Heart left ventricle (tissue), 16 donors: ENCODE data around the gene CLGN. TPM values are rescaled to one million over a fixed set of nuclear protein-coding genes. Genes with fewer than 3 reads are reported as not detected.

Source experiments
- ATAC-seq, 4 donors: fragments of 200-7000 bp; cut with Tn5 transposase; one replicate each; pipeline ENCODE4 v1.9.1; 2020 to 2022; ENCODE audit warnings: moderate library complexity in 4 of 4, mild to moderate bottlenecking in 3 of 4, moderate number of reproducible peaks in 1 of 4
- DNase-seq, 5 donors: peaks; one replicate each; pipeline ENCODE4 v3.0.0-alpha.2; 2020
- H3K27ac ChIP-seq, 12 donors: fragments of 200-600 bp; sonication (generic) in 4 of 12; one replicate each; pipeline versions ENCODE4 v1.5.0 to v1.8.0; 2016 to 2022; ENCODE audit warnings: mild to moderate bottlenecking in 2 of 12
- H3K27me3 ChIP-seq, 9 donors: fragments of 200-600 bp; sonication (generic) in 2 of 9; one replicate each; pipeline versions ENCODE4 v1.5.1 to v1.8.0; 2016 to 2022; ENCODE audit warnings: mild to moderate bottlenecking in 3 of 9
- H3K36me3 ChIP-seq, 9 donors: fragments of 200-600 bp; sonication (generic) in 2 of 9; one replicate each; pipeline versions ENCODE4 v1.5.0 to v1.8.0; 2018 to 2022; ENCODE audit warnings: mild to moderate bottlenecking in 2 of 9
- H3K4me1 ChIP-seq, 12 donors: fragments of 200-600 bp; sonication (generic) in 4 of 12; one replicate each; pipeline versions ENCODE4 v1.5.0 to v1.8.0; 2016 to 2022; ENCODE audit warnings: mild to moderate bottlenecking in 3 of 12
- H3K4me3 ChIP-seq, 12 donors: fragments of 200-600 bp; sonication (generic) in 4 of 12; one replicate each; pipeline versions ENCODE4 v1.5.0 to v1.8.0; 2017 to 2022; ENCODE audit warnings: mild to moderate bottlenecking in 9 of 12, moderate library complexity in 4 of 12
- H3K9me3 ChIP-seq, 12 donors: fragments of 200-600 bp; sonication (generic) in 4 of 12; one replicate each; pipeline versions ENCODE4 v1.5.0 to v1.8.0; 2016 to 2022; ENCODE audit warnings: mild to moderate bottlenecking in 1 of 12
- CTCF ChIP-seq, 12 donors: fragments of 200-600 bp; sonication (generic) in 4 of 12; IDR thresholded peaks; one replicate each; pipeline versions ENCODE4 v1.5.0 to v1.8.0; 2018 to 2022; ENCODE audit warnings: antibody characterized with exemption in 12 of 12, mild to moderate bottlenecking in 5 of 12
- POLR2A ChIP-seq, 2 donors: fragments of 450-650 bp; IDR thresholded peaks; one replicate each; pipeline ENCODE4 v1.6.1; 2017; ENCODE audit warnings: antibody characterized with exemption in 2 of 2, mild to moderate bottlenecking in 2 of 2, moderate library complexity in 2 of 2
- WGBS, 4 donors: extraction: QIAGEN DNeasy Blood & Tissue Kit in 2 of 4; methylation state at CpG; one replicate each; pipeline versions ENCODE4 v1.1.5 to v1.1.7; 2013 to 2018; 5-methylcytosine and 5-hydroxymethylcytosine counted together
- intact Hi-C, 10 donors: fragments of 100-400 bp; cut with DNase I; formaldehyde crosslinking; loops; one replicate each; pipeline versions ENCODE4 v1.11.1 to v1.14.2; 2022
- polyA plus RNA-seq, 2 donors: library from polyadenylated mRNA; stranded (reverse); fragments of 200-250 nt; gene quantifications; one replicate each; pipeline ENCODE4 v1.2.3, GENCODE V29; 2013
- total RNA-seq, 9 donors: library from RNA; depleted of rRNA in 2 of 9; stranded (reverse); fragments of >200 nt in 2 of 9; fragmentation: NEBNext Ultra II Directional in 3 of 9; extraction: Animal tissue kit (Norgen Biotek cat#: 25700) in 3 of 9; gene quantifications; one replicate each; pipeline versions ENCODE4 v1.1.0 to v1.2.4, GENCODE V29; 2016 to 2023
- donor health status: ischemic (EF 13 %, LVEDD 7.1; RV severe dilation, severe dysfunction).
- donor health status: healthy with polysubstance abuse.
- donor health status: DM: no; HTN: yes; CAD: no.
- donor health status: DM: no; HTN: no; CAD: no.
- donor health status: ischemic (EF 25% LVEDD 6.9; RV normal size, moderate dysfunction).
- donor health status: ischemic (EF 25% LVEDD 5.7; RV mildly dilated, moderate dysfunction).
- donor health status: healthy.
- donor health status: DM: yes; HTN: yes; CAD: no.
- donor health status: ischemic (EF 35%, LVEDD 5.7; RV mildly dilated, moderate dysfunction).
- donor health status: nonischemic (EF 11% LVEDD 7.7; RV severe dilation, severe dysfunction).
- donor health status: DM: yes; HTN: yes; CAD: no.
- donor health status: PGD.
- donor health status: ischemic (EF 29% LVEDD 5.4; RV normal size, mild dysfunction).
- donor health status: nonischemic (EF 23%, LVEDD 6.1; RV moderate dilation, normal function).

CLGN gene
- total and polyA plus RNA-seq, 11 donors = 29.0 to 86.4 (median 57.0) TPM

- WGBS, 4 donors = 36 to 43% (median 39%) methylated on average over 5 of the region's 5 CpGs
- H3K9me3 ChIP-seq = no peaks in the 10 kb centered on the region
- no peak for ATAC-seq
Measured at GRCh38 chr4:140343303-140343702, 84.1 kb downstream of the CLGN start.

GRCh38 chr4:140342620-140343019 lies 84.8 kb downstream of the CLGN start:
- no peaks in the 10 kb centered on the region for H3K36me3 ChIP-seq
- H3K27ac ChIP-seq = no peak overlapping the region
- H3K27me3 ChIP-seq = peaks cover 0 to 6% (median 0%) of the 10 kb centered on the region in 9 donors
- peaks cover 0 to 11% (median 0%) of the 10 kb centered on the region in 12 donors for H3K4me1 ChIP-seq
- DNase-seq (no peak), ATAC-seq (no peak)
- TF ChIP-seq POLR2A (IDR thresholded peaks at IDR 0.05) (no peak), CTCF (IDR thresholded peaks at IDR 0.05) (no peak)
- 76 to 86% (median 80%) methylated on average over 1 of the region's 1 CpG for WGBS, 4 donors
- no peaks in the 10 kb centered on the region for H3K9me3 ChIP-seq
- H3K4me3 ChIP-seq = no peak overlapping the region
- intact Hi-C loops = no loop called here

More at GRCh38 chr4:140343303-140343702, 84.1 kb downstream of the CLGN start:
- H3K4me3 ChIP-seq = no peak overlapping the region
- H3K4me1 ChIP-seq = peaks cover 0 to 11% (median 0%) of the 10 kb centered on the region in 12 donors
- TF ChIP-seq CTCF (IDR thresholded peaks at IDR 0.05) = no peak
- TF ChIP-seq POLR2A (IDR thresholded peaks at IDR 0.05) = no peak
- intact Hi-C loops = no loop called here
- H3K27me3 ChIP-seq = peaks cover 0 to 6% (median 0%) of the 10 kb centered on the region in 9 donors
- no peak for DNase-seq
- H3K36me3 ChIP-seq = no peaks in the 10 kb centered on the region
- H3K27ac ChIP-seq = no peak overlapping the region

Other genes with a start within 250 kb of the CLGN start
- 10 to 100 TPM; 61.0 to 80.9 (median 70.3) TPM for gene SCOC, start 54.0 kb downstream of the CLGN start, total RNA-seq
- gene SCOC, start 54.0 kb downstream of the CLGN start, polyA plus RNA-seq = 10 to 100 TPM; 49.1 to 87.1 TPM
- gene MGAT4D, start 70.6 kb upstream of the CLGN start, total RNA-seq = not detected
- gene MGAT4D, start 70.6 kb upstream of the CLGN start, polyA plus RNA-seq = not detected
- 10 to 100 TPM; 11.5 to 22.3 (median 16.5) TPM for gene ELMOD2, start 96.5 kb upstream of the CLGN start, total RNA-seq
- 1 to 10 TPM; 8.2 to 8.3 TPM for gene ELMOD2, start 96.5 kb upstream of the CLGN start, polyA plus RNA-seq
- not detected for gene UCP1, start 141.3 kb upstream of the CLGN start, total RNA-seq
- gene UCP1, start 141.3 kb upstream of the CLGN start, polyA plus RNA-seq = under 1 TPM in 1 of 2 donors, not detected in 1; 0.14 TPM